Activated CD4-positive, alpha-beta T cell treated with anti-CD3 and anti-CD28 coated beads for 36 hours (primary cell): ENCODE data around the gene NELFCD. TPM values are rescaled to one million over a fixed set of nuclear protein-coding genes. Genes with fewer than 3 reads are reported as not detected.
"Not testable (repeated sequence)": the region's sequence is repeated elsewhere in the genome, so short reads cannot be mapped to it uniquely, and the experiment has no call there.

ENCODE experiments used
- ATAC-seq: fragments of 200-7000 bp; cut with Tn5 transposase; one replicate; pipeline ENCODE4 v1.10.0; 2021; ENCODE audit warnings: mild to moderate bottlenecking, moderate library complexity
- CTCF ChIA-PET: fragments of 350-600 bp; sonication (Branson Sonifier 250); formaldehyde crosslinking; loops from one replicate; lab custom pipeline; 2021; ENCODE audit warnings: antibody characterized with exemption; lab: Charles Lee
- POLR2A ChIA-PET: fragments of 350-600 bp; sonication (Branson Sonifier 250); formaldehyde crosslinking; loops from one replicate; lab custom pipeline; 2021; ENCODE audit warnings: antibody characterized with exemption, inconsistent platforms; lab: Charles Lee
- DNase-seq: peaks from one replicate; pipeline ENCODE4 v3.0.0-alpha.2; 2020
- H3K27ac Mint-ChIP-seq: one replicate; pipeline ENCODE4 v1.8.0; 2021; ENCODE audit warnings: mixed read lengths
- H3K27me3 Mint-ChIP-seq: one replicate; pipeline ENCODE4 v1.8.0; 2021; ENCODE audit warnings: mixed read lengths
- H3K36me3 Mint-ChIP-seq: one replicate; pipeline ENCODE4 v1.8.0; 2021; ENCODE audit warnings: low read depth, mixed read lengths
- H3K4me1 Mint-ChIP-seq: one replicate; pipeline ENCODE4 v1.8.0; 2021; ENCODE audit warnings: mixed read lengths
- H3K4me3 Mint-ChIP-seq: one replicate; pipeline ENCODE4 v1.8.0; 2021; ENCODE audit warnings: mild to moderate bottlenecking, moderate library complexity, mixed read lengths
- H3K9me3 Mint-ChIP-seq: one replicate; pipeline ENCODE4 v1.8.0; 2021; ENCODE audit warnings: low read depth, mixed read lengths
- intact Hi-C, 2 experiments: fragments of 100-400 bp; cut with DNase I in 1 of 2; cut with micrococcal nuclease in 1 of 2; formaldehyde crosslinking; loops; one replicate each; pipeline versions ENCODE4 v1.14.2 to v1.15.1; 2022 to 2024; cut with DNase I, micrococcal nuclease
- total RNA-seq, 2 experiments: library from RNA; stranded (reverse); gene quantifications; one replicate each; pipeline ENCODE4 v1.2.3, GENCODE V29; 2021

NELFCD gene
- total RNA-seq: 100 to 1,000 TPM; 111 to 121 TPM

- Mint-ChIP-seq H3K36me3 (peaks cover 27% of the 10 kb centered on the region), H3K9me3 (no peaks in the 10 kb centered on the region), H3K27ac (peak within 1 kb of the TSS; percentile 89), H3K4me3 (peak within 1 kb of the TSS; percentile 85), H3K27me3 (no peaks in the 10 kb centered on the region), H3K4me1 (peaks cover 32% of the 10 kb centered on the region)
- DNase-seq (peak; percentile 94), ATAC-seq (peak; percentile 87)
- POLR2A ChIA-PET: interaction anchor here (1.3 kb wide), 1 partner anchor 51 kb away, joined by 3 read pairs; the partner anchor contains the start of gene ATP5F1E
- CTCF ChIA-PET: interaction anchor here (0.6 to 0.8 kb wide), 2 partner anchors 37 to 1095 kb away, joined by 3 read pairs; no protein-coding TSS in a partner anchor
- intact Hi-C loops: loop anchor here (1.0 to 5.0 kb wide), 13 partner anchors 26 to 672 kb away; partner anchors contain the start of genes ATP5F1E (in 2 of the 2), PRELID3B (in 2 of the 2), CTSZ (in 1 of the 2) and RAB22A (in 1 of the 2)
These were observed at the start of gene NELFCD for GRCh38 chr20:58980711-58981627. Gene NELFCD (plus strand): TSS chr20:58981256. CDS start chr20:58981310, 54 bp downstream.

GRCh38 chr20:58932170-58932569 is 48.9 kb upstream of the NELFCD start:
- no peak for DNase-seq
- H3K27me3 Mint-ChIP-seq: peaks cover 13% of the 10 kb centered on the region
- ATAC-seq: no peak
- H3K4me1 Mint-ChIP-seq: no peaks in the 10 kb centered on the region
- peaks cover 5% of the 10 kb centered on the region for H3K9me3 Mint-ChIP-seq
- no peaks in the 10 kb centered on the region for H3K36me3 Mint-ChIP-seq
- no peak overlapping the region for H3K4me3 Mint-ChIP-seq
- intact Hi-C loops: no loop called here
- H3K27ac Mint-ChIP-seq: no peak overlapping the region
- ChIA-PET POLR2A (no interaction called here), CTCF (no interaction called here)

- Mint-ChIP-seq H3K4me1 (no peaks in the 10 kb centered on the region), H3K27me3 (peaks cover 4% of the 10 kb centered on the region), H3K9me3 (peaks cover 5% of the 10 kb centered on the region), H3K4me3 (no peak overlapping the region), H3K27ac (no peak overlapping the region), H3K36me3 (no peaks in the 10 kb centered on the region)
- ChIA-PET CTCF (interaction anchor here (1.1 kb wide), 1 partner anchor 24 kb away, joined by 3 read pairs; no protein-coding TSS in a partner anchor), POLR2A (no interaction called here)
- DNase-seq: no peak
- intact Hi-C loops: no loop called here
- no peak for ATAC-seq
These were observed 43.0 kb upstream of the NELFCD start for GRCh38 chr20:58938078-58938477.

- Mint-ChIP-seq H3K4me3 (no peak overlapping the region), H3K27ac (no peak overlapping the region), H3K27me3 (peaks cover 4% of the 10 kb centered on the region), H3K36me3 (no peaks in the 10 kb centered on the region), H3K4me1 (no peaks in the 10 kb centered on the region), H3K9me3 (peaks cover 5% of the 10 kb centered on the region)
- intact Hi-C loops: no loop called here
- ChIA-PET CTCF (interaction anchor here (0.8 to 1.0 kb wide), 3 partner anchors 24 to 327 kb away, joined by 3 to 4 read pairs (median 3); no protein-coding TSS in a partner anchor), POLR2A (no interaction called here)
- no peak for ATAC-seq
- DNase-seq: no peak
These were observed 42.5 kb upstream of the NELFCD start for GRCh38 chr20:58938541-58938940.

- Mint-ChIP-seq H3K36me3 (no peaks in the 10 kb centered on the region), H3K27me3 (no peaks in the 10 kb centered on the region), H3K9me3 (no peaks in the 10 kb centered on the region), H3K4me3 (no peak overlapping the region), H3K27ac (no peak overlapping the region), H3K4me1 (no peaks in the 10 kb centered on the region)
- ChIA-PET CTCF (no interaction called here), POLR2A (interaction anchor here (0.5 kb wide), 1 partner anchor 44 kb away, joined by 3 read pairs; no protein-coding TSS in a partner anchor)
- DNase-seq (no peak), ATAC-seq (no peak)
- intact Hi-C loops: no loop called here
These were observed 39.6 kb upstream of the NELFCD start for GRCh38 chr20:58941471-58941870.

GRCh38 chr20:58942549-58942948 is 38.5 kb upstream of the NELFCD start:
- Mint-ChIP-seq H3K27ac (no peak overlapping the region), H3K36me3 (no peaks in the 10 kb centered on the region), H3K4me1 (no peaks in the 10 kb centered on the region), H3K27me3 (no peaks in the 10 kb centered on the region), H3K4me3 (no peak overlapping the region), H3K9me3 (no peaks in the 10 kb centered on the region)
- DNase-seq (no peak), ATAC-seq (no peak)
- POLR2A ChIA-PET: interaction anchor here (0.6 kb wide), 1 partner anchor 15 kb away, joined by 4 read pairs; no protein-coding TSS in a partner anchor
- intact Hi-C loops: no loop called here
- CTCF ChIA-PET: no interaction called here

- intact Hi-C loops: no loop called here
- Mint-ChIP-seq H3K27ac (no peak overlapping the region), H3K4me1 (no peaks in the 10 kb centered on the region), H3K36me3 (no peaks in the 10 kb centered on the region), H3K4me3 (no peak overlapping the region), H3K9me3 (no peaks in the 10 kb centered on the region), H3K27me3 (peaks cover 5% of the 10 kb centered on the region)
- CTCF ChIA-PET: no interaction called here
- DNase-seq (no peak), ATAC-seq (no peak)
- POLR2A ChIA-PET: no interaction called here
These were observed 36.4 kb upstream of the NELFCD start for GRCh38 chr20:58944610-58945009.

- intact Hi-C loops: no loop called here
- ATAC-seq: no peak
These were observed 35.0 kb upstream of the NELFCD start for GRCh38 chr20:58945965-58946631.

GRCh38 chr20:58947797-58948388 is 33.2 kb upstream of the NELFCD start:
- POLR2A ChIA-PET, H3K27me3 Mint-ChIP-seq: not testable (repeated sequence)

More at GRCh38 chr20:58945965-58946631, 35.0 kb upstream of the NELFCD start:
- Mint-ChIP-seq H3K36me3 (no peaks in the 10 kb centered on the region), H3K27ac (no peak overlapping the region), H3K27me3 (peaks cover 5% of the 10 kb centered on the region), H3K4me3 (no peak overlapping the region), H3K4me1 (no peaks in the 10 kb centered on the region), H3K9me3 (no peaks in the 10 kb centered on the region)
- DNase-seq: no peak
- POLR2A ChIA-PET: no interaction called here
- CTCF ChIA-PET: no interaction called here

GRCh38 chr20:58950603-58951002 is 30.5 kb upstream of the NELFCD start:
- Mint-ChIP-seq H3K4me1 (no peaks in the 10 kb centered on the region), H3K4me3 (no peak overlapping the region), H3K36me3 (no peaks in the 10 kb centered on the region), H3K27me3 (peaks cover 7% of the 10 kb centered on the region), H3K27ac (no peak overlapping the region), H3K9me3 (no peaks in the 10 kb centered on the region)
- no peak for DNase-seq
- CTCF ChIA-PET: no interaction called here
- intact Hi-C loops: no loop called here
- POLR2A ChIA-PET: interaction anchor here (0.7 kb wide), 1 partner anchor 270 kb away, joined by 3 read pairs; no protein-coding TSS in a partner anchor
- ATAC-seq: no peak

More at GRCh38 chr20:58947797-58948388, 33.2 kb upstream of the NELFCD start:
- H3K9me3 Mint-ChIP-seq, H3K36me3 Mint-ChIP-seq, H3K4me3 Mint-ChIP-seq, H3K27ac Mint-ChIP-seq, intact Hi-C loops, ATAC-seq, DNase-seq, H3K4me1 Mint-ChIP-seq: not testable (repeated sequence)
- CTCF ChIA-PET: interaction anchor here (0.6 kb wide), 1 partner anchor 44 kb away, joined by 3 read pairs; no protein-coding TSS in a partner anchor

GRCh38 chr20:58953050-58953449 is 28.0 kb upstream of the NELFCD start:
- ChIA-PET CTCF (no interaction called here), POLR2A (no interaction called here)
- Mint-ChIP-seq H3K27me3 (peaks cover 7% of the 10 kb centered on the region), H3K36me3 (no peaks in the 10 kb centered on the region), H3K4me3 (no peak overlapping the region), H3K4me1 (no peaks in the 10 kb centered on the region), H3K9me3 (no peaks in the 10 kb centered on the region), H3K27ac (no peak overlapping the region)
- intact Hi-C loops: no loop called here
- ATAC-seq: no peak
- DNase-seq: no peak
